Limb (tissue), 2 donors: ENCODE data around the gene SFI1.

Experiments used
- DNase-seq, 2 donors: peaks; one replicate each; pipeline ENCODE4 v3.0.0-alpha.2; 2016; ENCODE audit errors: extremely low spot score in 2 of 2

SFI1 gene

GRCh38 chr22:31616315-31616980 lies 120.1 kb downstream of the SFI1 start:
- DNase-seq: peak in 1 of 2 donors; percentile 31

- no peak for DNase-seq
These were observed 121.7 kb downstream of the SFI1 start for GRCh38 chr22:31618057-31618456.

DNA sequence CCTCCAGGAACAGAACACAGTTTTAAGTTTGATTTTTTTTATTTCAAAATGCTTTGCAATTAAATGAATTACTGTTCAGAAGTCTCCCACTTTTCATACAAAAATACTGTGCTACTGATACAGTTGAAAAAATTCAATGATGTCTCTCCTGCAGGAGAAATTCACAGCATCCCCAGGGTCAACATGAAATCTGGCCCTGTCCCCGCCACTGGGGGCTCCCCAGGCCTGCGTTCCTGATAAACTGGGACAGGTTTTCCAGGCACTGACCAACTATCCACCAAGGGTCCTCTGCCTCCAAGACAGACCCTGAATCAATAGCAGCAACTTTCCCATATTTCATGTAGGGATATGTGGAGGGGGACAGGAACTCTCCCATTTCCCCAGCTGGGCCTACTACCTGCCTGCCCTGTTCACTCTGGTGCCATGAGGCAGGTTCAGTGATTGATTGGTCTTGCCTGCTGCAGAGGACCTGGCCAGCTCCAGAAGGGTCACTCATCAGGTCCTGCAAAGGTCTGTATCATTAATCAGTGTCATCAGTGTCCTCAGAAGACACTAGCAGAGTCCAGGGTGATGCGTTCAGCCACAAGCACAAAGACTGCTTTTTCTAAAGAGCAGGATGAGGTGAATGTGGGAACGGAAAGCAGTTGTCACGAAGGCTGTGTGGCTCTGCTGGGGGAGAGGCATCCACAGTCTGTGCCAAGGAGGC lies 122.3 kb downstream of the SFI1 start:
- DNase-seq: no peak

GRCh38 chr22:31619611-31620300 lies 123.4 kb downstream of the SFI1 start:
- no peak for DNase-seq

- no peak for DNase-seq
These were observed 124.6 kb downstream of the SFI1 start for GRCh38 chr22:31620756-31621480.

GRCh38 chr22:31621507-31622124 lies 125.3 kb downstream of the SFI1 start:
- no peak for DNase-seq

- DNase-seq: no peak
These were observed 126.6 kb downstream of the SFI1 start for GRCh38 chr22:31622980-31623379.

DNA sequence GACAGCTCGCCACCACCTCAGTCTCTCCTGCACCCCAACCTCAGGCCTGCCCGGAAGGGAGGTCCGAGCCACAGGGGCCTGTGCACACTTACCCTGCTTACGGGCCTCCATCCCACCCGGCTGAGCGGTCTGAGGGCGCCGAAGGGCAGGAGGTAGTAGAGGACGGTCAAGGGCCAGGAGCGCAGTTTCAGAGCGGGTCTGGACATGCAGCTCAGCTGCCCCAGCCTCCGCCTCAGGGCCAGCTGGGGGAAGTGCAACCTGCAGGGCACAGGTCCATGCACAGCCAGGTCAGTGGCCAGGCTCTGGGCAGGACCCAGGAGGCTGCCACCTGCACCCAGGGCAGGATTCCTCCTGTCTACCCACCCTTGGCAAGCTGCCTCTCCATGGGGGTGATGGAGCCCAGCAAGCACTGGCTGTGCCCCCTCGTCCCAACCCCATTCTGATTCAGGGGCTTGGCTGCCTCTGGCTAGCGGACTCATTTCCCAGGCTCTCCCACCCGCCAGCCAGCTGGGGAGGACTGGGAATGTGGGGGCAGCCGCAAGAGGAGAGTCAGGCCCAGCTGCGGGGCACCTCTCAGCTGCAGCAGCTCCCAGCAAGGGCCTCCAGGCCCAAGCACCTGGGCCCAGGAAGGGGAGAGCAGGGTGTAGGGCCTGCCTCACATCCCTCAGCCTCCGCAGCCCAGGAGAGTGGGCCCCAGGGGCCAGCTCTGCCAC lies 127.4 kb downstream of the SFI1 start:
- DNase-seq: no peak

DNA sequence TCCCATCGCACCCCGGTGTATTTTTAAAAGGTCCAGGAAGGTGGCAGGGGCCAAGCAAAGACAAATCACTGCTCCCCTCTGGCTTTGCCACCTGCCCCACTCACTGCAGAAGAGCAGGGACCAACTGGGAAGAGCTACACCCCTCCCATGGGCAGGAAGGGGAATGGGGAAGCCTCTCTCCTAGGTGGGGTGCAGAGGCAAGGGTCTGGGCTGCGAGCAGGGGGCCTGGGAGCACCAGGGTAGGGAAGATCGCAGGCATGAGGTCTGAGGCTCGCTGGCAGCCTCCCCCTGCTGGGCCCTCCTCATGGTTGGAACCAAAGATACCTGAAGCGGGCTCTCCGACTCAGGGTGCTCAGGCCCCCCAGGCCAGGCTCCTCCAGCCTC lies 128.9 kb downstream of the SFI1 start:
- no peak for DNase-seq

GRCh38 chr22:31625661-31626426 lies 129.5 kb downstream of the SFI1 start:
- DNase-seq: peak; percentile 47 to 78

DNA sequence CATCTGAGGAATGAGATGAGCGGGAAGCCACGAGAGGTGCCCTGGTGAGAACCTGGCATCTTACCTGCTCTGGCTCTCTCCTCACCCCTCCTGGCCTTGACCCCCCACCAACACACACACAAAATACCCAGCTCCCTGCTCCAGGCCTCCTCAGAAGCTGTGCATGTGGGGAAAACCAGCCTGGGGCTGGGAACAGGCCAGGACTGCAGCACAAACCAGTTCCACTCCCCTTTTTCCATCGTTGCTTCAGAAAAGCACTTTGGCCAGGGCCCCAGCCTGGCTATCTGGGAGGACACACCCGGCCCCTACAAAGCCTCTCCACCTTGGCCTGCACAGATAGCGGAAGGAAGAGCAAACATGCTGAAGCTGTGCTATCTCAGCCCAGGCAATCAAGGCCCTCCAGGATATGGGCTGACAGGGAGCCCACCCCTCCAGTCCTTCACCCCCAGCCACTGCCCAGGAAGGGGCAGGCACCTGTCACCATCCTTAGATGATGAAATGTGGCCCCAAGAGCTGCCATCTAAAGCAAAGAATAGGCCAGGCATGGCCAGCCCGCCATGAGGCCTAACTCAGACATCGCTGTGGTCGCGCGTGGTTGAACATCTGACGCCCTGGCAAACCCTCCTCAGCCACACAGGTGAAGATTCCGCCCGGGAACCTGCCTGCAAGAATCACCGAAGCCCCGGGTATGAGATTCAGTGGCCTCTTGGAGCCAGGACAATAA lies 130.3 kb downstream of the SFI1 start:
- DNase-seq: no peak

GRCh38 chr22:31627223-31627731 lies 130.9 kb downstream of the SFI1 start:
- no peak for DNase-seq

- DNase-seq: no peak
These were observed 132.0 kb downstream of the SFI1 start for GRCh38 chr22:31628362-31628761.

GRCh38 chr22:31628969-31629708 lies 132.8 kb downstream of the SFI1 start:
- no peak for DNase-seq

GRCh38 chr22:31629741-31630184 lies 133.4 kb downstream of the SFI1 start:
- DNase-seq: no peak

DNA sequence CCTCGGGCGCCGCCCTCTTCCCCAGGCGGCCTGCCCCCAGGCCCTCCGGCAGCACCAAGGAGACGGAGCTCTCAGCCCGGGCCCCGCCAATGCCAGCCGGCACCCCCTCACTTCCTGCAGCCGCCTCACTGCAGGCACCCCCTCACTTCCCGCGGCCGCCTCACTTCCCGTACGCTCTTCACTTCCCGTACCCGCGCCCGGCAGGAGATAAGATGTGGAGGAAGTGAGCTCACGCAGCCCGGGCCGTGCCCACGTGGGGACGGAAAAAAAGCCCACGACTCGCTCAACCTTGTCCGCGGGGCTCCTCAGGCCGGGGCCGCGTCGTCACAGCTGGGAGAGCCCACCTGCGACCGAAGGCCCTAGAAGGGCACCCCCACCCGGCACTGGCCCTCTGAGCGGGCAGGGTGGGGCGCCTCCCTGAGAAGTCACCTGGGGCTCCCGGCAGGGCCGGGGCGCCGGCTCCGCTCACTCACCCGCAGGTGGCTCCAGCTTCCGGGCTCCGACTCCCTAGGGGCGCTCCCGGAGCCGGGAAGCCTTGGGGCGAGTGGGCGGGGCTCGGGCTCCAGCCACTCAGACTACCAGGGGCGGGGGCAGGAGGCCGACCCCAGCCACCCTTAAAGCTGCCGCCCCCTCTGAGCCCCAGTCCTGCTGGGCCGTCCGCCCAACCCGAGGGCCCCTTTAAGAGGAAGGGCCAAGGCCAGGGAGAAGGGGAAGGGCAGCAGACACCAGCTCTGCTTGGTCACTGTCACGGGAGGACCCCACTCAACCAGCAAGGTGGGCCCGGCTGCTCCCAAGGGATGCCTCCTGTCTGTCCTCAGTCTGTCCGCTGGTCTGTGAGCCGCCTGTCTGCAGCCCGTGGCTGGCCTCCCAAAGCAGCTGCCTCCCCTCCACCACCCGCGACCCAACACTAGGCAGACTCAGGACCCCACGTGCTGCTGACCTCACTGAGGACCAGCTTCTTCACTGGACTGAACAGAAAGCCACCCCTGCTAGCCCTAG lies 134.3 kb downstream of the SFI1 start:
- peak; percentile 61 to 85 for DNase-seq

GRCh38 chr22:31631436-31631835 lies 135.1 kb downstream of the SFI1 start:
- DNase-seq: no peak
